Hematopoietic multipotent progenitor cell treated with erythropoietin and hydrocortisone succinate and interleukin-3 and kit ligand, for 6 days (in vitro differentiated cells): ENCODE data around the gene NPIPA1.
"Not testable (repeated sequence)": the region's sequence is repeated elsewhere in the genome, so short reads cannot be mapped to it uniquely, and the experiment has no call there.

Source experiments
- DNase-seq: peaks from one replicate; pipeline ENCODE4 v3.0.0-alpha.2; 2015

Gene NPIPA1

DNA sequence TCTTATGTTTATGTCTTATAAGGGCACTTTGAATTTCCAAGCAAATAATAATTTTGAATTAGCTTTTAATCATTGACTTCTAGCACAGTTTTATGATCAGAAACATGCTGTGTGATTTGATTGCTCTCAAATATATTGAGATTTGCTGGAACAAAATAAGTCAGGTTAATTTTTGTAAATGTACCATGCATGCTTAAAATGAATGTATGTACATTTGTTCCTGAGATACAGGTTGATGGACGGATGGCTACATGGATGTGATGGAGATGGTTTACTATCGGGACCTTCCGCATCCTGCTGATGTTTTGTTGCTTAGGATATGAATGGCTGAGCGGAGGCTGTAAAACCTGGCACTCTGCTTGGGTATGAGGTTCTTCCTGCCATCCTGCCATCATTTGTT lies at the start of gene NPIPA1:
Gene NPIPA1, plus strand, starts transcription at position 301 of the 400 bp plus-strand sequence. Its CDS starts 0 bp downstream, at position 301.
- DNase-seq, result not testable (repeated sequence)

- DNase-seq, result not testable (repeated sequence)
Measured at GRCh38 chr16:14892111-14892510, 45.1 kb upstream of the NPIPA1 start.

DNA sequence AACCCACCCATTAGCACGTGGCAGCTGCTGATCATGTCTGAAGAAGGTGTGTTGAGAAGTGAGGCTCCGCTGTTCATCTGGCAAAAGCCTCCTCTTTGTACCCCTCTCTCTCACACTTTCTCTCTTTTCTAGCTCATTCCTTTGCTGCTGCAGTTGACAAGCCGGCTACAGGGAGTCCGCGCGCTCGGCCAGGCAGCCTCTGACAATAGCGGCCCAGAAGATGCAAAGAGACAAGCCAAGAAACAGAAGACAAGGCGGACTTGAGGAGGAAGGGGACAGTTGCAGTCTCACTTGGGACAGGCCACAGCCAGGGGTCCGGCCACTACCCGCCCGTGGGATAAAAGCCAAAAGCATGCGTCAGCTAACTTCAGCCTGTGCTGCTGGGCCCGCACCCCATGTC lies 41.9 kb upstream of the NPIPA1 start:
- not testable (repeated sequence) for DNase-seq

DNA sequence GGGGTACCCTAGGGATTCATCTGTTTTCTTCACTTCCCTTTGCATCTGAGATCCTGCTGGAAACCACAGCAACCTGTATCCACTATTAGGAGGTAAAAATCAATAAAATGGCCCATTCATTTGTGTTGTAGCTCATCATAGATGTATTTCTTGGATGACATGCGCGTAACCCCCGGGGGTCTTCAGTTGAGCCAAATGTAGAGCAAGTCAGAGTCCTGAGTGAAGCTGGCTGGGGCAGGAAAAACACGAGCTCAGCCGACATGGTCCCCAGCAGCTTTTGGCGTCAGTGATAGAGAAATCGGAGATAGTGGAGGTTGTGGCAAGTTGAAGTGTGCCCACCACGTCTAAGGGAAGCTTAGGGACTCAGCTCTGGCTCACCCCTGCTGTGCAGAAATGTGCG lies 41.2 kb upstream of the NPIPA1 start:
- DNase-seq, result not testable (repeated sequence)

DNA sequence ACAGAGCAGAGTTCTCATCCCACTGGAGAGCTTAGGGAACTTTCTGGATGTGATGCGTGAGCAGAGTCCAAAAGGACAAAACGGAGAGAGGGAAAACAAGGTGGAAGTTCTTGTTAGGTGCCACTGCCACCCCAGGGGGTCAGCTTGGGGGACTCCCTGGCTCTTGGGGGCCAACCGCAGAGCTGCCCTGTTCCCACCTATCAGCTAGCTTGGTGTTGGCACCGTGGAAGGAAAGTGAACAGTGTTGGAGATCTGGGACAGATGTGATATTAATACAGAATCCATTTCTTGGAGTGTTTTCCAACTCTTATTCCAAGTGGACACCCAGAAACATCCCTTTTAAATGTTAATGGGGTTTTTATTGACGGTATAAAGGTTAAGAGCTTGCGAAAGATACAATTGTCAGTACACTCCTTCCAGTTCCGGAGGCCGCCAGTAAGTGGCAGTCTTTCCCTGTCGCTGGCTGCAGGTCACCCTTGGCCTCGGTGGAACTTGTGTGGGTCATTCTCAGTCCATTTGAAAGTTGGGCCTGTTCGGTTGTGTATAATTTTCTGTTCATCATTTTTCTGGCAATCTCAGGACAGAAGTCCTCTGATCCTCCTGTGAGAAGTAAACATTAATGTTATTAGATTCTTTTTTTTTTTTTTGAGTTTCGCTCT lies 40.1 kb upstream of the NPIPA1 start:
- DNase-seq, result not testable (repeated sequence)

GRCh38 chr16:14898162-14898561 lies 39.1 kb upstream of the NPIPA1 start:
- not testable (repeated sequence) for DNase-seq

DNA sequence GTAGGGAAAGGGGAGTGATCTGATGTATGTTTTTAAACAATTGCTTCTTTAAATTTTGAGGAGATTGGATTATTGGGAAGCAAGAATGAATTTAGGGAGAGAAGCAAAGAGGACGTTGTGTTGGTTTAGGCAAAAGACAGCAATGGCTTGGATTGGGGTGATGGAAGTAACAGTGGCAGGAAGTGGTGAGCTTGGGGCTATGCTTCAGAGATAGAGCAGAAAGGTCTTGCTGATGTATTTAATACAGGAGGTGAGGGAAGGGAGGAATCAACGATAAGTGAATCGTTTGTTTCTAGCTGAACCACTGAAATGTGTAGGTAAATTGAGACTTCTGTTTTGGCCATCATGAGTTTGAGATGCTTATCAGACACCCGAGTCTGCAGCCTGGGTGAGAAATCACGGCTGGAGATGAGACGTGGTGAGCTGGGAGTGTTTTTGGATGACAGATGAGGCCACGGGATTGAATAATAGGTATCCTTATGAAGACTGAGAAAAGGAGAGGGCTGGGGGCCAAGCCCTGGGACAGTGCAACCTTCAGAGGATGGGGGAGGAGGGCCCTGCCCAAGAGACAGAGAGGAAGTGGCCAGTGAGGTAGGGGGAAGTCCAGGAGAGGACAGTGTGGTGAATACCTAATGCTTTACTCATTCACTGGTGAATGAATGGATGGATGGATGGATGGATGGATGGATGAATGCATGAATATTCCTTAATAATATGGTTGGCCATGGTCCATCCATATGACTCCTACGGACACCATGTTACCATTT lies 33.9 kb upstream of the NPIPA1 start:
- peak; percentile 15 for DNase-seq

DNA sequence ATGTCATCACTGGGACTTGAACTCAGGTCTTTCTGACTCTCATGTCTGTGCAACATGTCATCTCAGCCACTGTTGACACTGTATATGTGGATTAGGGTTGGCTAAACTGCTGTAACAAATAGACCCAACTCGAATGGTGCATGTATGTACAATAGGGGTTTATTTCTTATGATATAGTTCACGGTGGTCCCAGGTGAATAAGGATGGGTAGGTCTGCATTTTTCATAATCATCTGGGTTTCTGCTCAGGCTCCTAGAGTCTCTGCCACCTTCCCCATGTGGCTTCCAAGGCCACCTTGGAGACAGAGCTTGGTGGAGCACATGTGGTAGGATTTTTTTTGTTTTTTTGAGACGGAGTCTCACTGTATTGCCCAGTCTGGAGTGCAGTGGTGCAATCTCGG lies 27.5 kb upstream of the NPIPA1 start:
- not testable (repeated sequence) for DNase-seq

- DNase-seq, result not testable (repeated sequence)
Measured at GRCh38 chr16:14910833-14911629, 26.2 kb upstream of the NPIPA1 start.

GRCh38 chr16:14911954-14912353 lies 25.3 kb upstream of the NPIPA1 start:
- DNase-seq, result not testable (repeated sequence)

GRCh38 chr16:14912588-14912987 lies 24.7 kb upstream of the NPIPA1 start:
- DNase-seq, result not testable (repeated sequence)

- not testable (repeated sequence) for DNase-seq
Measured at GRCh38 chr16:14918504-14918903, 18.7 kb upstream of the NPIPA1 start.

DNA sequence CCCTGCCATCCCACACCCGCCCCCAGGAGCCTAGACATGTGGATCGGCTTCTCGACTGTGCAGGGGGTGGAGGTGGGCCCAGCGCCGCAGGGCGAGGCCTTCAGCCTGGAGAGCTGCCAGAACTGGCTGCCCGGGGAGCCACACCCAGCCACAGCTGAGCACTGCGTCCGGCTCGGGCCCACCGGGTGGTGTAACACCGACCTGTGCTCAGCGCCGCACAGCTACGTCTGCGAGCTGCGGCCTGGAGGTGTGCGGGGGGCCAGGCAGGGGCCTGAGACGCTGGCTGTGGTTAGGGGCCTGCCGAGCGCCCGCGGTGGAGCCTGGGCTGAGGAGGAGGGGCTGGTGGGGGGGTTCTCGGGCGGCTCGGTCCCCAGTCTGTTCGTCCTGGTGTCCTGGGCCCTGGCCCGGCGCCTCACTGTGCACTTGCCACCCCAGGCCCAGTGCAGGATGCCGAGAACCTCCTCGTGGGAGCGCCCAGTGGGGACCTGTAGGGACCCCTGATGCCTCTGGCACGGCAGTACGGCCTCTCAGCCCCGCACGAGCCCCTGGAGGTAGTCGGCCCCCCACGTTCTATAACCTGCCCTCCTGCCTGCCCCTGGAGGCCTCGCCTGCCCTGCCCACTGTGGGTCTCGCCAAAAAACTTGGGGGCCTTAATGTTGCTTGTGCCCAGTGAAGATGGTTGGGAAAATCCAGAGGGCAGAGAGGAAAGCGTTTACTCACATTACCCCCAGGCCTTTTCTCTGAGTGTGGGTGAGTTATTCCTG lies 17.2 kb upstream of the NPIPA1 start:
- DNase-seq, result peak; percentile 60

DNA sequence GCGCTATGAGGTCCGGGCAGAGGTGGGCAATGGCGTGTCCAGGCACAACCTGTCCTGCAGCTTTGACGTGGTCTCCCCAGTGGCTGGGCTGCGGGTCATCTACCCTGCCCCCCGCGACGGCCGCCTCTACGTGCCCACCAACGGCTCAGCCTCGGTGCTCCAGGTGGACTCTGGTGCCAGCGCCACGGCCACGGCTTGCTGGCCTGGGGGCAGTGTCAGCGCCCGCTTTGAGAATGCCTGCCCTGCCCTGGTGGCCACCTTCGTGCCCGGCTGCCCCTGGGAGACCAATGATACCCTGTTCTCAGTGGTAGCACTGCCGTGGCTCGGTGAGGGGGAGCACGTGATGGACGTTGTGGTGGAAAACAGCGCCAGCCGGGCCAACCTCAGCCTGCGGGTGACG lies 15.0 kb upstream of the NPIPA1 start:
- DNase-seq, result not testable (repeated sequence)

DNA sequence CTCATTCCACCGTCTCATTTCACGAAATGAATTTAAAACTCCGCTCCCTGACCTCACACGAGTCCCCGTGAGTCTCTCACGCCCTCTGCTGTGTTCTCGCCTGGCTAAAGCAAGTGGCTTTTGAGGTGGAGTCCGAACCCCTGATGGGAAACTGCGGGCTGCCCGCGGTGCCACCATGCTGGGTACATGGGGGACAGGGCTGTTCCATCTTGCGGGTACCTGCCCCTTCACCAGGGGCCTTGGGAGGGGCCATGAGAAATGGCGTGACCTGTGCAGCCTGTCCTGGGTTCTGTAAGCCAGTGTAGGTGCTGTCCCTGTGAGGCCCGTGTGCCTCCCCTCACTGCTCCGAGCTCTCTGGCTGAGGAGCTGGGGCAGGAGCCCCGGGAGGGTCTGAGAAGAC lies 14.3 kb upstream of the NPIPA1 start:
- not testable (repeated sequence) for DNase-seq

GRCh38 chr16:14923394-14924088 lies 13.7 kb upstream of the NPIPA1 start:
- not testable (repeated sequence) for DNase-seq

- DNase-seq, result not testable (repeated sequence)
Measured at GRCh38 chr16:14924359-14924758, 12.9 kb upstream of the NPIPA1 start.

GRCh38 chr16:14924982-14925381 lies 12.3 kb upstream of the NPIPA1 start:
- DNase-seq, result not testable (repeated sequence)

- DNase-seq, result peak; percentile 5
Measured at GRCh38 chr16:14928064-14928714, 9.1 kb upstream of the NPIPA1 start.

DNA sequence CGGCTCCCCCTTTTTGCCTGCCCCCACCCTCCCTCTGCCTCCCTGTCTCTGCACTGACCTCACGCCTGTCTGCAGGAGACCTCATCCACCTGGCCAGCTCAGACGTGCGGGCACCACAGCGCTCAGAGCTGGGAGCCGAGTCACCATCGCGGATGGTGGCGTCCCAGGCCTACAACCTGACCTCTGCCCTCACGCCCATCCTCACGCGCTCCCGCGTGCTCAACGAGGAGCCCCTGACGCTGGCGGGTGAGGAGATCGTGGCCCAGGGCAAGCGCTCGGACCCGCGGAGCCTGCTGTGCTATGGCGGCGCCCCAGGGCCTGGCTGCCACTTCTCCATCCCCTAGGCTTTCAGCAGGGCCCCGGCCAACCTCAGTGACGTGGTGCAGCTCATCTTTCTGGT lies 8.1 kb upstream of the NPIPA1 start:
- DNase-seq, result not testable (repeated sequence)

DNA sequence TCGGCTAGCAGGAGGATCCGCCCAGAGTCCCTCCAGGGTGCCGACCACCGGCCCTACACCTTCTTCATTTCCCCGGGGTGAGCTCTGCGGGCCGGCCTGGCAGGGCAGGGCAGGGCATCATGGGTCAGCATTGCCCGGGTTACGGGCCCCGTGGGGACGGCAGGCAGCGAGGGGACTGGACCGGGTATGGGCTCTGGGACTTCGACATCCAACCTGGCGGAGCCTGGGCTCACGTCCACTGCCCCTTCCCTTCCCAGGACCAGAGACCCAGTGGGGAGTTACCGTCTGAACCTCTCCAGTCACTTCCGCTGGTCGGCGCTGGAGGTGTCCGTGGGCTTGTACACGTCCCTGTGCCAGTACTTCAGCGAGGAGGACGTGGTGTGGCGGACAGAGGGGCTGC lies 7.0 kb upstream of the NPIPA1 start:
- not testable (repeated sequence) for DNase-seq
